HG03045 (cell line): Measurements from ENCODE around the gene CBFA2T2.
A peak's percentile ranks its signal among the peaks of the same experiment; 100 is the strongest.

ENCODE experiments used
- ATAC-seq: cut with Tn5 transposase; IDR thresholded peaks from one replicate; pipeline ENCODE4 v1.9.1; 2021; ENCODE audit warnings: mild to moderate bottlenecking, moderate library complexity; ENCODE audit not compliant: unreplicated experiment

Gene CBFA2T2

DNA sequence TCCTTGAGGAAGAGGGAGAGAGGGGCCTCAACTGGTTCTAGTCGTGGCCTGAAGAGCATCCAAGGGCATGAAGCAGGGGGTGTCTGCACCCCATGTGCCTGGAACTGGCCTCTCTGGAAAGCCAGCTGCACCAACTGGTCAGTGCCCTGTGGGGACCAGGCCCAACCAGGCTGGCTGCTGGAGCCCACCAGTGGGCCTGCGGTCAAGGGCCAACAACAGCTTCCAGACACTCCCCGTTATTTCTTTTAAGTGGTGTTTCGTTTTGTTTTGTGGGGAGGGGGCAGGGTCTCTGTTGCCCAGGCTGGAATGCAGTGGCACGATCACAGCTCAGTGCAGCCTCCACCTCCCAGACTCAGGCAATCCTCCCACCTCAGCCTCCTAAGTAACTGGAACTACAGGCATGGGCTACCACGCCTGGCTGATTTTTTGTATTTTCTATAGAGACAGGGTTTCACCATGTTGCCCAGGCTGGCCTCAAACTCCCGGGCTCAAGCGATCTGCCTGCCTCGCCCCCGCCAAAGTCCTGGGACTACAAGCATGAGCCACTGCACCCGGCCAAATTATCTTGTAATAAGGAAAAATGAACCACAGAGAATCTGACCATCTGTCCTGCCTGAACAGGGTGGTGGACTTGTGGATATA is 160.3 kb downstream of the CBFA2T2 start:
- ATAC-seq = no peak

DNA sequence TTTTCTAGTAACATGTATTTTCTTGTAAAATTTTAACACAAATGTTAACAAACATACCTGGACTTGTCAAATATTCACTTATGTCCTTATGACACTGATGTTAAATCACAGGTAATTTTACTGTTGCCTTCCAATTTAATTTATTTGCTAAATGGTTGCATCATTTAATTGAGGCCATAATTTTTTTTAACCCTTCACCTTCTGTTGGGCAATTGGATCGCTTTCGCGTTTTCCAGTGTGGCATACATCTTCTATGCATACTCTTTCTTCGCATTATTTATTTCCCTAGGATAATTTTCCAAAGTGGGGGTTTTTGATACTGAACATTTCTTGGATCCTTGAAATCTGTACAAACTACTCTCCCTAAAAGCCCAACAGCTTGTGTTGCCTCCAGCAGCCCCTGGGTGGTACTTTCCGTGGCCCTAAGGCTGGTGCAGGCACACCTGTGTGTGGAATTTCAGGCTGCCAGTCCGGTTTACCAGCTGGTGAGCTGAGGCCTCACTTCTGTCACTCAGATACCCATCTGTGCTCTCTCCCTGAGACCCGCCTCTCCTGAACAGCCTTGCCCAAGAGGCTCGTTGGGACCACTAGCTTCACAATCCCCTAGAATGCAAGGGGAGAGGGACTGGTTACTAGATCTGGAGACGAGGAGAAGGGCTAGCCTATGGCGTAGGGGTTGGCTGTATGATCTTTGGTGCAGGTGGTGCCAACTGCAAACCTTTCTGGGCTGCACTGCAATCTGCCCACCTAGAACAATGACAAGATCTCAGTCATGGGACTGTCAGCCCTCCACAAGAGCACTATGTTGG is 161.1 kb downstream of the CBFA2T2 start:
- no peak for ATAC-seq

DNA sequence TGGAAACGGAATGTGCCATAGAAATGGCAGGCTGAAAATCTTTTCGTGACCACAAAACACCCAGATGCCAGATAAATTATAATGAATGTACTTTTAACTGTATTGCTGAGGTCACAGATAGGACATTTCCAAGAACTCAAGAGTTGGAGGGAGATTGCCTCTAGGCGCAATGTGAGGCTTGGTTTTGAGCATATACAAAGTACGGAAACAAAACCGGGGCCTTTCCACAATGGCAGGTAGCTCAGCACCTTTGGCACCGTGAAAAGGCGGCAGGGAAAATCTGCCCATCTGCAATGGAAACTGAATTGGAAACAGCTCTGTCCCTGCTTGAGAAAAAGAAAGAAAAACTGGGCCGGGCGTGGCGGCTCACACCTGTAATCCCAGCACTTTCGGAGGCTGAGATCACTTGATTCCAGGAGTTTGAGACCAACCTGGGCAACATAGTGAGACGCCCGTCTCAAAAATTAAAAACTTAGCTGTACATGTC is 161.7 kb downstream of the CBFA2T2 start:
- ATAC-seq = no peak

DNA sequence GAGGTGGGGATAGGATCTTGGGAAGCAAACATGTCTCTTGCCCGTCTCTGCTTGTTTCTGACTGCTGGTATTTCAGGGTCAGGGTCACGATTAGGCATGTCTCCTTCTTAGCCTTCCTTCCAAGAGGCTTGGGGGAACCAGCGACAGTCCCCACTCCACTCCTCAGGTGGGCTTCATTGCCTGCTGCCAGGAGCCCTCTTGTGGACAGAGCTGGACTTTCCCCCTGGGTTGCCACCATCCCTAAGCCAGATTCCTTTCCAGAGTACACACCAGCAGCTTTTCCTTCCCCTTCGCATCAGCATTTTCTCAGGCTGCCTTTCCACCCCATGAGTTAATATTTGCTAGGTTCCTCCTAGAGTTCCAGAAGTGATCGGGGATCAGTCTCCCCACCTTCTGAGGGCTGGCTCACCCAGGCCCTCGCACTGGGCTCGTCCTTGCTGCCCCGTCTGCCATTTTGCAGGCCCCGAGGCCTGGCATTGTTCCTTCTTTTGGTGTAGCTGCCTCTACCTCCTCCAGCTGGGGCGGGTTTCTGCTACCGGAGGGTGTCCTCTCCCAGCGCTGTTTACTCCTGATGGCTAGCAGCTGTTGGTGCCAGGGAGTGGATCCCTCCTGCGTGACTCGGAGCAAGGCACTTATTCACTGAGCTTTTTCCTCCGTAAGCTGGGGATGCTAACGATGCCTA is 163.5 kb downstream of the CBFA2T2 start:
- ATAC-seq = no peak

DNA sequence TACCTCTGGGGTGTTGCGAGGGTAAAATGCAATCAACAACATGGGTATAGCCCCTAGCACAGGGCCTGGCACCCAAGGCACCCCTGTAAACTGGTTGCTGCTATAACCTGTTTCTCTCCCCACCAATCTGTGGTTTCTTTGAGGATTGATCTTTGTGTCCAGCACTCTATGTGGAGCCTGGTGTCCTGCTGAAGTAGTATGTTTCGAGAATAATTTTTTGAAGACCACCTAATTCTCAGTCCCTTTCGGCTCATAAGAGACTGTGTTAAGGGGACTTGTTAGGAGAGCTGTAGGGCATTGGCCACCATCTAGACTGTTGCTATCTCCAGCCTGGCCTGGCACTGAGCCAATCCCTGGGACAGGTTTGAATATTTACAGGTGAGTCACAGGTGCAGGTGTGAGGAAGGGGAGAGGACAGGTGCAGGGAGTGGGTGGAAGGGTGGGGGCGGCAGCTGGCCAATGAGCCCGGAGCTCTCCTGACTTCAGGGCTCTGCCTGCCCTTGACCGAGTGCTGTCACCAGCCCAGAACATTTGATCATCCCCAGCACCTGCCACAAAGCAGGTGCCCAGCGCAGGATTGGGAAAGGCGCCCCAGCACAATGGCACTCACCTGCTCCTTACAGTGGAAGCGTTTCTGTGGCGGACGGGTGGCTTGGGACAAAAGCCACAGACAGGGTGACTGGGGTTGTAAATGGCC is 164.2 kb downstream of the CBFA2T2 start:
- ATAC-seq = no peak

DNA sequence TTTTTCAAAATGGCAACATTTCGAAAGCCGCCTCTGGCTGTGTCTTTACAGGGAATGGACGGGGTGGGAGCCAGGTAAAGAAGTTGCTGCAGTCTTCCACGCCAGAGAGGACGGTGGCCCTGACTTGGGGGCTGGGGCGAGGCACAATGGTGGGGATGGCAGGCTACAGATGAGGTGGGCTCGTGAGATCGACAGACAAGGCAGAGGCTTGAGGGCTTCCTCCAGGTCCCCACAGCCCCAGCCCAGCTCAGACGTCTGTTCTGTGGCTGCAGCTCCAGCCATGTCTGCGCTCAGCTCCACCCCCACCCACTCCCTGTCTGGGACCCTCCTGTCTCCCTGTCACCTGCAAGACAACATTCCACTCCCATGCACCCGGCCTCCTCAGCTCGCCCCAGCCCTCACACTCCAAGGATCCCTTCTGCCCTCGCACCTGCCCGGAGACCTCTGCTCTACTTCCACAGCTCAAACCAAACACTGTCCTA is 164.8 kb downstream of the CBFA2T2 start:
- no peak for ATAC-seq

DNA sequence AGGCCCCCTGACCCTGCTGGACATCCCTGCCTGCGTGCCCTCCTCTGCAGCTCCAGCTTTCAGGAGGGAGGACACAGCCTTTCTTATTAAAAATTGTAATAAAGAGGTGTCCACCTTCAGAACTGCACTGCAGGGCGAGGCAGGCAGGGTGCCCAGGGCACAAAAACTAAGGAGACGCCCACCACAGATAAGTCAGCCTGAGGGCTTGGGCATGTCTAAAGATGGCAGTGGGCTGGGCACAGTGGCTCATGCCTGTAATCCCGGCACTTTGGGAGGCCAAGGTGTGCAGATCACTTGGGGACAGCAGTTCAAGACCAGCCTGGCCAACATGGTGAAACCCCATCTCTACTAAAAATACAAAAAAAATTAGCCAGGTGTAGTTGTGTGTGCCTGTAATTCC is 165.3 kb downstream of the CBFA2T2 start:
- ATAC-seq = no peak

DNA sequence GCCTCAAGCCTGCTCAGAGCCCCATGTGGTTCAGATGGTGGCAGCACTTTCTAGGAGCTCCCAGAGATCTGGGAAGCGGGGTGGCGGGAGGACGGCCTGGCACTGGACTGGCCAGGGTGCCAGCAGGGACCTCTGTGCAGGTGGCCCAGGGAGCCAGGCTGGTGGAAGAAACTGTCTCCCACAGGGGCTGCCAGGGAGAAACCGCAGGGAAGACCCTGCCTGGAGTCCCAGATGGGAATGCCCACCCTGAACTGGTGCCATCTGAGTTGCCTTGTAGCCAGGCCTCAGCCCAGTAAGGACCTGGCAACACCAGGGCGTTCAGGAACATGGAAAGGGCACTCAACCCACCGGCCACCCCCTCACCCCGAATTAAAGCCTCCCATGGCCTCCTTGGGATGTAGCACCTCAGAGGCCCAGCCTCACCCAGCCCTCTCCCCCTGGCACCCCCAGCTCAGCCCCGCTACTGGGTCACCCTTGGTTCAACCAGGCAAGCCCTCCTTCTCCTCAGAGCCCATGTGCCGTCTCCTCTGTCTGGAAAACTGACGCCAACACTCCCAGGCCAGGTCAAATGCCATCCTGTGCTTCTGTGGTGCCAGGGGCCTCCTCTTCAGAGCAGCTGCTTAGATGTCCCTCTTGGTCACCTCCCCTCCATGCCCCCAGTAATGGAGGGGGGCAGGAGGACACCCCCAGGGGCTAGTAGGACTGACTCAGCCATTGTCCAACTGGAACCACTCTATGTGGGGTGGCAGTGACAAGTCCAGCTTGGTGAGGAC is 166.3 kb downstream of the CBFA2T2 start:
- no peak for ATAC-seq

DNA sequence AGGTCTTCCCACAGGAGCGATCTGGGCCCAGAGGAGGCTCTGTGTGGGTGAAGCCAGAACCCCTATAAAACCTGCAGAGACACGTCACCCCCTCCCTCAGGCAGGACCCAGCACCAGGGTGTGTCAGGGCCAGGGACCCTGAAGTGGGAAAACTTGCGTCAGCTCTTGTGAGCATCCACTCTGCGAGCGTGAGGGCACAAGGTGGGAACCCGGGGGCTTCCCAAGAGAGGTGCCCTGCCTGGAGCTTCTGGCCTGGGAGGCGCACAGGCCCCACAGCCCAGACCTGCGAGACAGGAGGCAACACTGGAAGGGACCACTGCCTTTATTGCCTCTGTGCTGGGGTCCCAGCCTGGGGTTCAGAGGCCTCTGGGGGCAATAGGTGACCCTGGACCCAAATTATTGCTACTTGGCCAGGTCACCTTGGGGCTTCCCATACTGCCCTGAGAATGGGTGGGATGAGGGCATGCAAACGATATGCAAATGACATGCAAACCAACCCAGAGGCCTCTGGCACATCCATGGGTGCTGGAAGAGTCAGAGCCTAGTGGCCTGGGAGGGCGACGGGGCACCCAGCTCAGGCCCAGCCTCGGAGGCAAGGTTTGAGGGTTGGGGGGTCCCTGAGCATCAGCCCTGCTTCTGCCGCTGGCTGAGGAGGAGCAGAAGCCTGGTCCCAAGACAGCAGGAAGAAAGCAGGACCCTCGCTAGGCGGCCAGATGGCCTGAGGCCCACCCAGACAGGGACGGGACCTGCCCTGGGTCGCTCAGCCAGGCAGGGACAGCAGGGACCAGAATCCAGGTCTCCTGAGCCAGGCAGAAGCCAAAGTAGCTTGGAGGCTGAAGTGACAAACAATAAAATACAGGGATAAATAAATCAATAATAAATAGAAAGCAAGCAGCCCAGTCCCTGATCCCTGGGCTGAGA is 167.1 kb downstream of the CBFA2T2 start:
- ATAC-seq = no peak

DNA sequence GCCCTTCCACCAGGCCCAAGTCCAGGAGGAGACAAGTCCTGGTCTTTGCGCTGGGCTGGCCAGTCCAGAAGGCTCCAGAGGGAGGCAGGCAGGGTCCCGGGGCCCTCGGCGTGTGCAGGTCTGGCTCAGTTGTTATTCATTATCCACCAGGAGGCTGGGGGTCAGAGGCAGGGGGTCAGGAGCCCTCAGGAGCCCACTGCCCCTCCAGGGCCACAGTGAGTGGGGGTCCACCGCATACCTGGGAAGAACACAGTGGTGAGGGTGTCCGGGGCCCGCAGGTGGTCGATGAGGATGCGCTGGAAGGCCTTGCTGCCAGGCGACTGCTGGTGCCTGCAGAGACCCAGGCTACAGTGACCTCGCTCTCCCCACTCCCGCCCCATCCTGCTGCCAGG is 167.8 kb downstream of the CBFA2T2 start:
- ATAC-seq = no peak

DNA sequence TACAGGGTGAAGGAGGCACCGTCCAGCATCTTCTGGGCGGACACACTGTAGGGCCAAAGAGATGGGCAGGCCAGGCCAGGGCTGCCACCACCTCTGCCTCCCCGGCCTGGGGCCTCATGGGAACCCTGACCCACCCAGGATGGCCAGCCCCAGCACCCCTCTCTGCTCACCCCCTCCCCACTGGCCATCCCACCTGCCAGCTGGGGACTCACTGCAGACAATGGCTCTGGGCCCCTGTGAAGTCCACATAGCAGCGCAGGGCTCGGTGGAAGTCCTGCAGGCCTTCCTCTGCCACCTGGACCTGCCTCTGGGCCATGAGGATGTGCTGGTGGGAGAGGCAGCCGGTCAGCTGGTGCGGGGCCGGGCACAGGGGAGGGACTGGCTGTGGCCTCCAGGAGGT is 168.6 kb downstream of the CBFA2T2 start:
- no peak for ATAC-seq

DNA sequence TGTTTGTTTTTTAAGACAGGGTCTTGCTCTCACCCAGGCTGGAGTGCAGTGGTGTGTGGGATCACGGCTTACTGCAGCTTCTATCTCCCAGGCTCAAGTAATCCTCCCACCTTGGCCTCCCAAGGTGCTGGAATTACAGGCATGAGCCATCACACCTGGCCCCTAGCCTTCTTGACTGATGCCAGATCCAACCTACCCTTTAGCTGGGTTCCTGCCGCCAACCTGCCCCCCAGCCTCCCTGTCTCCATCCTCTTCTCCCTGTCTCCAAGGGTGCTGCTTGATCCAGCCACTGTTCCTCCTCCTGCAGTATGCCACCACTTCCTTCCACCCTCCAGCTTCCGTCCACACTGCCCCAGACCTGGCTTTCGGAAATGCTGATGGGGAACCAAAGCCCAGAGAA is 169.0 kb downstream of the CBFA2T2 start:
- ATAC-seq = no peak

DNA sequence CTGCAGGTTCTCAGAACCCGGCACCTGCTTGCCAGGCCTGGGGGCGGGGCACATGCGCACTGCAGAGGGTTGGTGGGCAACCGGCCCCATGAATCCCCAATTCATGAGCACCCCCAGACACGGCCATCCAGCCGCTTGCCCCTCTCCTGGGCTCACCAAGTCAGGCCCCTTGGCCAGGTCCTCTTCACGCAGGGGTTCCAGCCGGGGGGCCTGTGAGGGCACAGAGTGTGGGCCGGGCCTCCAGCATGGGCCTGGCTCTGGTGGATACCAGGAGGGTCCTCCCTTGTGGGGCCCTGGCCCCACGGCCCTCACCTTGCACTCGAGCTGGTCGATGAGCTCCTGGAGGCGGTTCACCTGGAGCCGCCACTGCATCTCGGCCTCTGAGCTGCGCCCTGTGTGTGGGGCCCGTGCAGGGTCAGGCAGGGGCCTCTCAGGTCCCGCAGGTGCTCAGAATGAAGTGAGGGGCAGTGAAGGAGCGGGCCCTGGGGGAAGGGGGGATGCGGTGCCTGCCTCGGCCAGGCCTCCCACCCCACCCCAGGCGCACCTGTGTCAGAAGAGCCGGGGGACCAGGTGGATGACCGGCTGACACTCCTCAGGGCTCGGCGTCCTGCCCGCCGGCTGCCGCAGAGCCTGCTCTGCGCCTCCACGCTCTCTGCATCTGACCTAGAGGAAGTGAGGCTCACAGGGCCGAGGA is 169.6 kb downstream of the CBFA2T2 start:
- no peak for ATAC-seq

DNA sequence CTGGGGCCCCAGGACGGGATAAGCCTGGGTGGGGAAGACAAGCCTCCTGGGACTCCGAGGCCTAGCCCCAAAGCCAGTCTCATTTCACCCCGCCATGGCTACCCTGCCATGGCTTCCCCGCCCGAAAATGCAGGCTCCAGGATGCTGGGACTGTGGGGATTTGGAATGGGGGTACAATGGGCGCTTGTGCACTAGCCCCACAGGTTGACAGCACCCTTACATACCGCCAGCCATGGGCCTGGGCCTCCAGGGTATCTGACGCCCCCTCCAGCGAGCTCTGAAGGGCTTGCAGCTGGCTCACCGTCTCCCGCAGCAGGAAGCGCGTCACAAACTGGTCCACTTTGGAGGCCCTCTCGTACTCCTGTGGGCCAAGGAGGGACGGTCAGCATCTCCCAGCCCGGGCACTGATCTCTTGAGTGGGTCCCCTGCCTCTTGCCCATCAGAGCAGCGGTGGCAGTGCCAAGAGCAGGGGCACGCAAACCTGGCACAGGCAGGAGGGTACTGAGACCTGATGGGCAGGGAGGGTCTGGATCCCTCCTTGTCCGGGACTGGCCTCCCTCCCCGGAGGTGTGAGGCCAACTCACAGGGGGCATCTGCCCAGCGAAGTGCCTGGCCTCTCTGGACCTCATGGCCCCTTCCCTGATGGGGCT is 170.3 kb downstream of the CBFA2T2 start:
- no peak for ATAC-seq

DNA sequence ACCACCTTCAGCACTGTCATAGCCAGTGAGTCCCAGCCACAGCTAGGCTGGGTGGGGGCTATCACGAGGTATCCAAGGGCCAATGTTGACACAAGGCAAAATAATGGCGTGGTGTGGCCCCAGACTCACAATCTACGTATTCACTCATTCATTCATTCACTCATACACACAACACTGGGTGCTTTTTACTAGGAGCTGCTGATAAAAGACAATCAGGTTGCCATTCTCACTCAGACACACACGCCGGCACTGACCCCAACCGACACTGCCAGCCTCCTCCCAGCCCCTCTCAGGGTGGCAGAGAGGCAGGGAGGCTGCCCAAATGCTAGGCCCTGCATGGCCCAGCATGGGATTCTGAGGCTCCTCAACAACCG is 170.8 kb downstream of the CBFA2T2 start:
- ATAC-seq = no peak

DNA sequence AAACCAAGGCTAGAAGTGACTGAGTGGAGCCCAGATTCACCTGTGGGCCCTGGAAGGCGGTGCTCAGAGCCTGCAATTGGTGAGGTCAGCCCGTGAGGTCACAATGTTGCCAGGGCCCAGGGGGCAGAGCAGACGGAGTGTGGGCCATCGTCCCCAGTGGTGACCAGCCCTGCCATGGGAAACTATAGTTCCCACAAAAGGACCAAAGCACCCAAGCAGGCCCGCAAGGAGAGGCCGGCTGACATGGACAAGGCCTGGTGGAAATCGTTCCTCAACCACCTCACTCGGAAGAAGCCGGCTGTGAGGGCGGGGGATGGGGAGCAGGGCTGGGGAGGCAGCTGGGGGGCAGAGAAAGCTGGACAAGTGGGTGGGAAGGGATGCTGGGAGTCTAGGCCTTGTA is 172.3 kb downstream of the CBFA2T2 start, which contains the start of gene C20orf144:
Gene C20orf144, plus strand, starts transcription at position 156 of the 400 bp plus-strand sequence. Its CDS starts 19 bp downstream, at position 175.
- no peak for ATAC-seq

DNA sequence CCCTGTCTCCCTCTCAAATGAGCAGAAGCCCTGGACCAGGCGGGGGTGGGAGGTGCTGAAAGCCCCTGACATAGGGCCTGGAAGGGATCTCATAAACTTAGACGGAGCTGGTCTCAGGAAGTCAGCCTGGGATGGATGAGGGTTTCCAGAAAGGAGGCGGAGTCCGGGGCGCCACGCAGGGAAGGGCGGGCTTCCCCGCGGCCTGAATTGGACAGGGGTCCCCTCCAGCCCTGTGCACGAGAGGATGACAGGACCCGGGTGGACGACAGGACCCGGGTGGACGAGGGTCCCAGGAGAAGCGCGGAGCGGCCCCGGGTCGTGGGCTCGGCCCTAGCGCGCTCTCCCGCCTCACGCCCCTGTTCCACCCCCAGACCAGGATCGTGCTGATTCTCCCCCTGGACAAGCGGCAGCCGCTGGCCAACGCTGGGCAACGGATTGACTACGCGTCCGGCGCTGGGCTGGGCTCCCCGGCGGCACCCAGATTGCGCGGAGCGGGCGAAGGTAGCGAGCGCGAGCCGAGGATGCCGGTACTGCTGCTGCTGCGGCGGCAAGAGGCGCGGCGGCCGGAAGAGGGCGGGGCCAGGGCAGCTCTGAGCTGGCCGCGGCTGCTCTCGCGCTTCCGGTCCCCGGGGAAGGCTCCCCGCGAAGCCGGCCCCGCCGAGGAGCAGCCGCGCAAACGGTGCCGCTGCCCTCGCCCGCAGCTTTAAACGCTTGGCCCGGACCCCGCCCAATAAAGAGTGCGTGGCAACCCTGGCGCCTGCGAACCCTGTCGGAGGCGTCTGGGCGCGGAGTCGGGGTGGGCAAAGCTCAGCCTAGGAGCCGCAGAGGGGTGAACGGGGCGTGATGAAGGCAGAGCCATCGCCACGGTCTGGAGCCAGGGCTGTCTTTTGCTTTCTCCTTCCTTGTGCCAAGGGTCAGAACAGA is 173.5 kb downstream of the CBFA2T2 start:
- ATAC-seq = peak; percentile 30
